ENCODE data around the gene RHOBTB3.
A peak's percentile ranks its signal among the peaks of the same experiment; 100 is the strongest.
"Not testable (repeated sequence)": the region's sequence is repeated elsewhere in the genome, so short reads cannot be mapped to it uniquely, and the experiment has no call there.

RHOBTB3 gene

GRCh38 chr5:95730730-95731570 lies at the start of gene RHOBTB3:
RHOBTB3 (plus strand) TSS chr5:95731336; CDS start chr5:95731683, 347 bp downstream.
- Histone ChIP-seq H3K27me3 (ENCODE audit: control insufficient read depth, insufficient read depth, low read length) (peaks cover 83% of the 10 kb centered on the region), H3K36me3 (ENCODE audit: control insufficient read depth, insufficient read depth, low read length) (no peaks in the 10 kb centered on the region)

DNA sequence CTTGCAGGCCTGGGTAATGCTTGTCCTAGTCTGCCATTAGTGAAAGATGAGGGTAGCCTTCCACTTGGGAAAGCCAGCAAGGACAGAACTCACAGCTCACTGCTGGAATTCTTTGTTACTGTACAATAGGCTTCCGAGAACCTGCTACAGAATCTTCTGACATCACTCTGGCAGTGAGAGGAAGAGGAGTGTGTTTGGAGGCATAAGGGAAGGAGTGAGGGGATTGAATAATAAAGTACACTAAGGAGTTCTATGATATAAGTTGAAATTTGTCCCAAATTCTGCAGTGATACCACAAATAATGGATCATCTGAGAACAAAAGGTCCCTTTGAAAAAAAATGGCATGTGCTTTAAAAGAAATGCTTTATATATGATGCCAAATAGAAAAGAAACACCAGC lies 48.2 kb upstream of the RHOBTB3 start, which contains the start of gene SPATA9:
Gene SPATA9 (minus strand): TSS at position 101 of the 400 bp plus-strand sequence. CDS start 137 bp downstream, outside the sequence.
- Histone ChIP-seq H3K9ac (ENCODE audit: low read depth, low read length) (no peak within 1 kb of the TSS), H3K9me3 (ENCODE audit: control insufficient read depth, insufficient read depth, low read length) (no peaks in the 10 kb centered on the region), H3K36me3 (ENCODE audit: control insufficient read depth, insufficient read depth, low read length) (no peaks in the 10 kb centered on the region), H3K27me3 (ENCODE audit: control insufficient read depth, insufficient read depth, low read length) (no peaks in the 10 kb centered on the region), H3K4me1 (ENCODE audit: control insufficient read depth, insufficient read depth, low read length) (no peaks in the 10 kb centered on the region), H3K4me3 (ENCODE audit: low read depth, low read length) (no peak within 1 kb of the TSS)

More at GRCh38 chr5:95730730-95731570, at the start of gene RHOBTB3:
- Histone ChIP-seq H3K9me3 (ENCODE audit: control insufficient read depth, insufficient read depth, low read length) (no peaks in the 10 kb centered on the region), H3K4me3 (ENCODE audit: low read depth, low read length) (peak within 1 kb of the TSS; percentile 76), H3K9ac (ENCODE audit: low read depth, low read length) (no peak within 1 kb of the TSS), H3K4me1 (ENCODE audit: control insufficient read depth, insufficient read depth, low read length) (peaks cover 2% of the 10 kb centered on the region)

DNA sequence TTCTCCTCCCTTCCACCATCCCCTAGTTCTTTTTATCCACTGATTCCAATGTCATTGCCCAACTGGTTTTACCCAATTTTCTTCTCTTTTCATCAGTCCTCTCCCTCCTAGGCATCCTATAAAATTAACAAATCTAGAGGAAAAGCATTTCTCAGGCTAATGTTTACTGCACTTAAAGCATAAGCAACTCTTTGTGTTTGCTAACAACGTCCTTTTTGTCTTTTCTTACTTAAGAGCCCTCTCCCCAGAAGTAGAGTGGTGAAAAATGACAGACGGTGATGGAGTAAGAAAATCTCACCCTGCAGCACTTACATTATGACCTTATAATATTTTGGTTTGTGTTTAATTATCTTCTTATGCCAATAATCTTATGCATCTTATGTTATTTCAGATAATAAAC lies 46.8 kb upstream of the RHOBTB3 start:
- Histone ChIP-seq H3K27me3 (ENCODE audit: control insufficient read depth, insufficient read depth, low read length) (no peaks in the 10 kb centered on the region), H3K9me3 (ENCODE audit: control insufficient read depth, insufficient read depth, low read length) (no peaks in the 10 kb centered on the region), H3K9ac (ENCODE audit: low read depth, low read length) (no peak overlapping the region), H3K36me3 (ENCODE audit: control insufficient read depth, insufficient read depth, low read length) (no peaks in the 10 kb centered on the region), H3K4me3 (ENCODE audit: low read depth, low read length) (no peak overlapping the region), H3K4me1 (ENCODE audit: control insufficient read depth, insufficient read depth, low read length) (no peaks in the 10 kb centered on the region)

DNA sequence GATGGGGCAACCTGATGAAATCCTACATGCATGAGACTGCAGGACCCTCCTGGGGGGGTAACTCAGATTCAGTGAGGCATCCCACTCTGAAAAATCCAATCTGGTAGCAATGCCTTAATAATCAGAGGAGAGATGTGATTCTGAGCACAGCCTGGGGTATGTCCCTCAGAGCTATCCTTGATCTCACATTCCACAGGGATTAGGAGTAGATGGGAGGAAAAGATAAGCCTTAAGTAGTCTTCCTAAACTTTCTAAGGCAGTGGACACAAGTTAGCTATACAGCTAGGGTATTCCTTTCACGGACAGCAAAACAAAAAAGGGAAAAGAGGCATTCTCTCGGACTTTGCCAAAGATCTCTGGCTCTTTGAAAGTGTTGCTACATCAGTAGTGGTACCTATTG lies 44.5 kb upstream of the RHOBTB3 start:
- no peaks in the 10 kb centered on the region for H3K27me3 ChIP-seq (ENCODE audit: control insufficient read depth, insufficient read depth, low read length)
- no peaks in the 10 kb centered on the region for H3K4me1 ChIP-seq (ENCODE audit: control insufficient read depth, insufficient read depth, low read length)
- no peak overlapping the region for H3K4me3 ChIP-seq (ENCODE audit: low read depth, low read length)
- no peaks in the 10 kb centered on the region for H3K36me3 ChIP-seq (ENCODE audit: control insufficient read depth, insufficient read depth, low read length)
- no peaks in the 10 kb centered on the region for H3K9me3 ChIP-seq (ENCODE audit: control insufficient read depth, insufficient read depth, low read length)
- no peak overlapping the region for H3K9ac ChIP-seq (ENCODE audit: low read depth, low read length)

DNA sequence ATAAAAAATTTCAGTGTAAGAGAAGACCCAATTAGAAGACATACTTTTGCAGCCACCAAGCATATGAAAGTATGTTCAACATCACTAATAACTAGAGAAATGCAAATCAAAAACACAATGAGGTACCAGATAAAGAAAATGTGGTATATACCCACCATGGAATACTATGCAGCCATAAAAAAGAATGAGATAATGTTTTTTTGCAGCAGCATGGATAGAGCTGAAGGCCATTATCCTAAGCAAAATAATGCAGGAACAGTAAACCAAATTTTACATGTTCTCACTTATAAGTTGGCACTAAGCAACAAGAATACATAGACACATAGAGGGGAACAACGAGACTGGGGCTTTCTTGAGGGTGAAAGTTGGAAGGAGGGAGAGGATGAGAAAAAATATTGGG lies 41.5 kb upstream of the RHOBTB3 start:
- Histone ChIP-seq H3K36me3 (ENCODE audit: control insufficient read depth, insufficient read depth, low read length) (no peaks in the 10 kb centered on the region), H3K9me3 (ENCODE audit: control insufficient read depth, insufficient read depth, low read length) (no peaks in the 10 kb centered on the region), H3K9ac (ENCODE audit: low read depth, low read length) (no peak overlapping the region), H3K4me1 (ENCODE audit: control insufficient read depth, insufficient read depth, low read length) (no peaks in the 10 kb centered on the region), H3K4me3 (ENCODE audit: low read depth, low read length) (no peak overlapping the region), H3K27me3 (ENCODE audit: control insufficient read depth, insufficient read depth, low read length) (no peaks in the 10 kb centered on the region)

DNA sequence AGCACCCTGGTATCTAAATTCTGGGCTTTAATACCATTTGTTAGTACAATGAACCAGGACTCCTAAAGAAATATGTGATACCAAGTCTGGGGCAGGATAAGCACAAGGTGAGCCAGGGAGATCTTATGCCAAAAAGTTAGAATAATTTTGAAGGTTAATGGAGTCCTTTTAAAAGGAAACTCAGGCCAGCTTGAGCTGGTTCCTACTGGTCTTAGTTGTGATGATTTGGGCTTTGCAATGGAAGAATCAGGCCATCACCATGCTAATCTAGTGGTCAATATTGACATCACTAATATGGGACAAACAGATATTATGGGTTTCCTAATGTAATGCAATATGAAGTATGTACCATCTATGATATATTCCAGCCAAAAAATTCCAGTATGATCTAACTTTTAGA lies 40.8 kb upstream of the RHOBTB3 start:
- H3K4me1 ChIP-seq (ENCODE audit: control insufficient read depth, insufficient read depth, low read length): no peaks in the 10 kb centered on the region
- H3K9ac ChIP-seq (ENCODE audit: low read depth, low read length): no peak overlapping the region
- no peaks in the 10 kb centered on the region for H3K27me3 ChIP-seq (ENCODE audit: control insufficient read depth, insufficient read depth, low read length)
- H3K36me3 ChIP-seq (ENCODE audit: control insufficient read depth, insufficient read depth, low read length): no peaks in the 10 kb centered on the region
- H3K4me3 ChIP-seq (ENCODE audit: low read depth, low read length): no peak overlapping the region
- H3K9me3 ChIP-seq (ENCODE audit: control insufficient read depth, insufficient read depth, low read length): no peaks in the 10 kb centered on the region

GRCh38 chr5:95697781-95698681 lies 33.1 kb upstream of the RHOBTB3 start:
- H3K36me3 ChIP-seq (ENCODE audit: control insufficient read depth, insufficient read depth, low read length): no peaks in the 10 kb centered on the region
- no peak overlapping the region for H3K9ac ChIP-seq (ENCODE audit: low read depth, low read length)
- H3K27me3 ChIP-seq (ENCODE audit: control insufficient read depth, insufficient read depth, low read length): no peaks in the 10 kb centered on the region
- no peak overlapping the region for H3K4me3 ChIP-seq (ENCODE audit: low read depth, low read length)
- H3K9me3 ChIP-seq (ENCODE audit: control insufficient read depth, insufficient read depth, low read length): no peaks in the 10 kb centered on the region
- no peaks in the 10 kb centered on the region for H3K4me1 ChIP-seq (ENCODE audit: control insufficient read depth, insufficient read depth, low read length)

- Histone ChIP-seq H3K4me3 (ENCODE audit: low read depth, low read length) (no peak overlapping the region), H3K9me3 (ENCODE audit: control insufficient read depth, insufficient read depth, low read length) (no peaks in the 10 kb centered on the region), H3K36me3 (ENCODE audit: control insufficient read depth, insufficient read depth, low read length) (no peaks in the 10 kb centered on the region), H3K27me3 (ENCODE audit: control insufficient read depth, insufficient read depth, low read length) (no peaks in the 10 kb centered on the region), H3K4me1 (ENCODE audit: control insufficient read depth, insufficient read depth, low read length) (no peaks in the 10 kb centered on the region), H3K9ac (ENCODE audit: low read depth, low read length) (no peak overlapping the region)
These were observed 31.8 kb upstream of the RHOBTB3 start for GRCh38 chr5:95699337-95699736.

DNA sequence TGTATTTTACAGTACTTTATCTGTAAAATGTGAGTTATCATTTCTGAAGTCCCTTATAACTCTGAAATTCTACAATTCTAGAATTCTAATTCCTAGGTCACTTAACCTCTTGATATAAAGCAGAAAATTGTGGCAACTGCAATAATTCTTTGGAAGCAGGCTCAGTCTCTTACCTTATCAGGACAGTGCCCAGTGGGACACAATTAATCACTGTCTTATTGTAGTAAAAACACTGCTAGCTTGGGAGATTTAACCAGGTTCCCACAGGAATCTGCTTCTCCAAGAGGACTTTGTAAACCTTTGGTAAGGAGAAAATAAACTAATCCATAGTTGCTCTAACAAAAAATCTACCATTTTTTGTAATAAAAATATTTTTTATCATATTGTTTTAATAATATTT lies 30.1 kb upstream of the RHOBTB3 start:
- no peaks in the 10 kb centered on the region for H3K9me3 ChIP-seq (ENCODE audit: control insufficient read depth, insufficient read depth, low read length)

DNA sequence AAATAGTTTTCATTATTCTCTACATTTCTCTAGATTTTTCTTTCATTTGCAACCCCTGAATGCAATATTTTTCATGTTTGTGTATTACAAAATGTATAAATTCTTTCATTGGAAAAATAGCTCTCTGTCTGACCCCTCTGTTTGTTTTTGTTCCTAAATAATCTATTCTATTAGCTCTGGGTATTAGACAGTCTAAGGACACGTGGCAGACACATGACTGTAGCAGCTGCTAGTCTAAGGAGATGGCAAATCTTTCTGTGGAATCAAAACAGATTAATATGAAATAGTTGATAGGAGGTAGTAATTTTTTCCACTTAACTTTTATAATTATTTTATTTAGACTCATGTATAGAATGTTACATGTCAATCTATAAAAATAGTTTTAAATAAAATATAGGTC lies 27.0 kb upstream of the RHOBTB3 start:
- Histone ChIP-seq H3K9ac (ENCODE audit: low read depth, low read length) (no peak overlapping the region), H3K4me3 (ENCODE audit: low read depth, low read length) (no peak overlapping the region), H3K9me3 (ENCODE audit: control insufficient read depth, insufficient read depth, low read length) (no peaks in the 10 kb centered on the region), H3K36me3 (ENCODE audit: control insufficient read depth, insufficient read depth, low read length) (no peaks in the 10 kb centered on the region), H3K27me3 (ENCODE audit: control insufficient read depth, insufficient read depth, low read length) (peaks cover 12% of the 10 kb centered on the region), H3K4me1 (ENCODE audit: control insufficient read depth, insufficient read depth, low read length) (no peaks in the 10 kb centered on the region)

More for the DNA sequence above, 30.1 kb upstream of the RHOBTB3 start:
- H3K4me1 ChIP-seq (ENCODE audit: control insufficient read depth, insufficient read depth, low read length): no peaks in the 10 kb centered on the region
- H3K9ac ChIP-seq (ENCODE audit: low read depth, low read length): no peak overlapping the region
- no peaks in the 10 kb centered on the region for H3K36me3 ChIP-seq (ENCODE audit: control insufficient read depth, insufficient read depth, low read length)
- H3K27me3 ChIP-seq (ENCODE audit: control insufficient read depth, insufficient read depth, low read length): no peaks in the 10 kb centered on the region
- H3K4me3 ChIP-seq (ENCODE audit: low read depth, low read length): no peak overlapping the region

DNA sequence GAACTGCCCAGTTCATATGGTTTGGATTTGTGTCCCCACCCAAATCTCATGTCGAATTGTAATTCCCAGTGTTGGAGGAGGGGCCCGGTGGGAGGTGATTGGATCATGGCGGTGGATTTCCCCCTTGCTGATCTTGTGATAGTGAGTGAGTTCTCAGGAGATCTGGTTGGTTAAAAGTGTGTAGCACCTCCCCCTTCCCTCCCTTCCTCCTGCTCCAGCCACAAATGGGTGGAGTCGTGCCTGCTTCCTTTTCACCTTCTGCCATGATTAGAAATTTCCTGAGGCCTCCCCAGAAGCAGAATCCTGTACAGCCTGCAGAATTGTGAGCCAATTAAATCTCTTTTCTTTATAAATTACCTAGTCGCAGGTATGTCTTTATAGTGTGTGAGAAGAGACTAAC lies 24.9 kb upstream of the RHOBTB3 start:
- not testable (repeated sequence) for H3K4me3 ChIP-seq (ENCODE audit: low read depth, low read length); H3K9me3 ChIP-seq (ENCODE audit: control insufficient read depth, insufficient read depth, low read length)
- H3K27me3 ChIP-seq (ENCODE audit: control insufficient read depth, insufficient read depth, low read length): peaks cover 23% of the 10 kb centered on the region

More for the DNA sequence above, 24.9 kb upstream of the RHOBTB3 start:
- not testable (repeated sequence) for H3K36me3 ChIP-seq (ENCODE audit: control insufficient read depth, insufficient read depth, low read length); H3K4me1 ChIP-seq (ENCODE audit: control insufficient read depth, insufficient read depth, low read length); H3K9ac ChIP-seq (ENCODE audit: low read depth, low read length)

Data from iPS-15b (cell line).